ENCODE data around the gene ETFA. TPM values are rescaled to one million over a fixed set of nuclear protein-coding genes. Genes with fewer than 3 reads are reported as not detected.

Gene ETFA
- total RNA-seq, 4 donors from 2014 or later = 65.8 to 195 (median 159) TPM

DNA sequence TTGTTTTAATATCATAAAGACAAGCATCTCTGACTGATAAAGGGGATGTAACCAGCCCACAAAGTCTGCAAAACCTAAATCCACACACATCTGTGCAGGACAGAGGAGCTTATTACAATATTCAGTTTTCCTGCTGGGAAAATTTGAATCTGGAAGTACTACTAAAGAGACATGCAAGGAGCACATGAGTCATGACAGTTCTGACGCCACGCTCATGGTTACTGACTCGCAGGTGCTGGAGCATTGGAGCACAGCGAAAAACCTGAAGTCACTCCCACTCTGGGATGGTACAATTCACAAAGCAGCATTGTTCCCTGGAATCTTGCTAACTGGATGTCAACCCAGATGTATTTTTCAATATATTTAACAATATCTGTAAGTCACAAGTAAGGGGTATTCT lies 17.7 kb upstream of the ETFA start:
- Histone ChIP-seq H3K4me1 (no peaks in the 10 kb centered on the region), H3K27ac (no peak overlapping the region), H3K9me3 (no peaks in the 10 kb centered on the region), H3K27me3 (peaks cover 33% of the 10 kb centered on the region), H3K4me3 (no peak overlapping the region), H3K36me3 (no peaks in the 10 kb centered on the region)
- no peak for DNase-seq
- 82% methylated on average over 4 of the region's 4 CpGs; no CpG with 5 or more reads in 1 of the 2 donors for WGBS, 2 donors (ENCODE audit: low coverage in 1 of 2)
- in situ Hi-C loops (cut with MboI; ENCODE audit: low pct_ligation_motif_present in 1 of 4, low pct_unique_long_range_greater_than_20kb in 1 of 4, low sequenced_read_pairs in 3 of 4) = loop anchor here in 1 of 4 donors (25.0 kb wide), 1 partner anchor 142 kb away; no protein-coding TSS in a partner anchor
- TF ChIP-seq POLR2A (IDR thresholded peaks at IDR 0.05) (no peak), POLR2AphosphoS5 (IDR thresholded peaks at IDR 0.05) (no peak), EP300 (IDR thresholded peaks at IDR 0.05; ENCODE audit: low read depth) (no peak)
- TF ChIP-seq, protein P1, sequence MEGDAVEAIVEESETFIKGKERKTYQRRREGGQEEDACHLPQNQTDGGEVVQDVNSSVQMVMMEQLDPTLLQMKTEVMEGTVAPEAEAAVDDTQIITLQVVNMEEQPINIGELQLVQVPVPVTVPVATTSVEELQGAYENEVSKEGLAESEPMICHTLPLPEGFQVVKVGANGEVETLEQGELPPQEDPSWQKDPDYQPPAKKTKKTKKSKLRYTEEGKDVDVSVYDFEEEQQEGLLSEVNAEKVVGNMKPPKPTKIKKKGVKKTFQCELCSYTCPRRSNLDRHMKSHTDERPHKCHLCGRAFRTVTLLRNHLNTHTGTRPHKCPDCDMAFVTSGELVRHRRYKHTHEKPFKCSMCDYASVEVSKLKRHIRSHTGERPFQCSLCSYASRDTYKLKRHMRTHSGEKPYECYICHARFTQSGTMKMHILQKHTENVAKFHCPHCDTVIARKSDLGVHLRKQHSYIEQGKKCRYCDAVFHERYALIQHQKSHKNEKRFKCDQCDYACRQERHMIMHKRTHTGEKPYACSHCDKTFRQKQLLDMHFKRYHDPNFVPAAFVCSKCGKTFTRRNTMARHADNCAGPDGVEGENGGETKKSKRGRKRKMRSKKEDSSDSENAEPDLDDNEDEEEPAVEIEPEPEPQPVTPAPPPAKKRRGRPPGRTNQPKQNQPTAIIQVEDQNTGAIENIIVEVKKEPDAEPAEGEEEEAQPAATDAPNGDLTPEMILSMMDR (IDR thresholded peaks at IDR 0.05) = no peak
- intact Hi-C loops (cut with DNase I; ENCODE audit: low total_unique reads) = loop anchor here (5.0 kb wide), 1 partner anchor 178 kb away; no protein-coding TSS in a partner anchor

- Histone ChIP-seq H3K27ac (no peak overlapping the region), H3K4me3 (no peak overlapping the region), H3K4me1 (no peaks in the 10 kb centered on the region), H3K9me3 (no peaks in the 10 kb centered on the region), H3K36me3 (no peaks in the 10 kb centered on the region), H3K27me3 (peaks cover 33% of the 10 kb centered on the region)
- in situ Hi-C loops (cut with MboI; ENCODE audit: low pct_ligation_motif_present in 1 of 4, low pct_unique_long_range_greater_than_20kb in 1 of 4, low sequenced_read_pairs in 3 of 4) = loop anchor here in 1 of 4 donors (25.0 kb wide), 1 partner anchor 141 kb away; no protein-coding TSS in a partner anchor
- intact Hi-C loops (cut with DNase I; ENCODE audit: low total_unique reads) = loop anchor here (5.0 kb wide), 1 partner anchor 179 kb away; no protein-coding TSS in a partner anchor
- 86 to 90% methylated on average over 5 to 8 of the region's 8 CpGs for WGBS, 2 donors (ENCODE audit: low coverage in 1 of 2)
- no peak for DNase-seq
- TF ChIP-seq POLR2AphosphoS5 (IDR thresholded peaks at IDR 0.05) (no peak), EP300 (IDR thresholded peaks at IDR 0.05; ENCODE audit: low read depth) (no peak), POLR2A (IDR thresholded peaks at IDR 0.05) (no peak)
- TF ChIP-seq, protein P1 (IDR thresholded peaks at IDR 0.05) = no peak
Measured at GRCh38 chr15:76328106-76328696, 16.9 kb upstream of the ETFA start.

DNA sequence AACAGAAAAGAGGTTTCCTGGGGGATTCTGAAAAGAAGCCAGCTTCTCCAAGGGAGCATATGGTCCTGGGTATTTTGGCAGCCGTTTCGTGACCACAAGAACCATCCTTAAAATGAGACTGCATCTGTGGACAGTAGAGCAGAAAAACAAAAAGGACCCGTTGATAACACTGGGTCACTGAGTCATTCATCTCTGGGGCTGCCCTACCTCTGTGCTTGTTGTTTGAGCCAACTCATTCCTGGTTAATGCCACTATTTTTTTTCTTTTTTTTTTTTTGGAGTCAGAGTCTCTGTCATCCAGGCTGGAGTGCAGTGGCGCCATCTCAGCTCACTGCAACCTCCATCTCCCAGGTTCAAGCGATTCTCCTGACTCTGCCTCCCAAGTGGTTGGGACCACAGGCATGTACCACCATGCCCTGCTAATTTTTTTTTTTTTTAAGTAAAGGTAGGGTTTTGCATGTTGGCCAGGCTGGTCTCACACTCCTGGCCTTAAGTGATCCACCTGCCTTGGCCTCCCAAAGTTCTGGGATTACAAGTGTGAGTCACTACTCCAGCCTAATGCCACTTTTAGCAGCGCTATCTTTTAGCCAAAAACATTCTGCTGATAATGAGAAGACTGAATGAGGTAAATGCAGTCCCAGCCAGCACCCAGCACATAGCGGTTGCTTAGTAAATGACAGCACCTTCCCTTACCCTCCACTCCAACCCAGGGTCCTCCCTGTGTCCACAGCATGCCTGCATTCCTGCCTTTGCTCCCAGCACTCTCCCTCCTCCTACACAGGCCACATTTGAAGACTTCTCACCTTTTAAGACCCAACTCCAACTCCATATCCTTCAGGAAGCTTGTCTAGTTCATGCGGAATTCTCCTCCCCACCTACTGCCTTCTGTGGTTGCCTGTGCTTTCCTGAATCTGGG lies 16.2 kb upstream of the ETFA start:
- intact Hi-C loops (cut with DNase I; ENCODE audit: low total_unique reads) (loop anchor here (5.0 kb wide), 1 partner anchor 180 kb away; no protein-coding TSS in a partner anchor), in situ Hi-C loops (cut with MboI; ENCODE audit: low pct_ligation_motif_present in 1 of 4, low pct_unique_long_range_greater_than_20kb in 1 of 4, low sequenced_read_pairs in 3 of 4) (loop anchor here in 1 of 4 donors (25.0 kb wide), 1 partner anchor 140 kb away; no protein-coding TSS in a partner anchor)
- 71 to 79% methylated on average over 3 to 8 of the region's 8 CpGs for WGBS, 2 donors (ENCODE audit: low coverage in 1 of 2)
- H3K4me3 ChIP-seq = no peak overlapping the region
- H3K9me3 ChIP-seq = no peaks in the 10 kb centered on the region
- no peak for DNase-seq
- no peak overlapping the region for H3K27ac ChIP-seq
- TF ChIP-seq POLR2AphosphoS5 (IDR thresholded peaks at IDR 0.05) (no peak), EP300 (IDR thresholded peaks at IDR 0.05; ENCODE audit: low read depth) (no peak), POLR2A (IDR thresholded peaks at IDR 0.05) (no peak)
- TF ChIP-seq, protein P1 (IDR thresholded peaks at IDR 0.05) = no peak
- no peaks in the 10 kb centered on the region for H3K36me3 ChIP-seq
- no peaks in the 10 kb centered on the region for H3K4me1 ChIP-seq
- peaks cover 32% of the 10 kb centered on the region for H3K27me3 ChIP-seq

DNA sequence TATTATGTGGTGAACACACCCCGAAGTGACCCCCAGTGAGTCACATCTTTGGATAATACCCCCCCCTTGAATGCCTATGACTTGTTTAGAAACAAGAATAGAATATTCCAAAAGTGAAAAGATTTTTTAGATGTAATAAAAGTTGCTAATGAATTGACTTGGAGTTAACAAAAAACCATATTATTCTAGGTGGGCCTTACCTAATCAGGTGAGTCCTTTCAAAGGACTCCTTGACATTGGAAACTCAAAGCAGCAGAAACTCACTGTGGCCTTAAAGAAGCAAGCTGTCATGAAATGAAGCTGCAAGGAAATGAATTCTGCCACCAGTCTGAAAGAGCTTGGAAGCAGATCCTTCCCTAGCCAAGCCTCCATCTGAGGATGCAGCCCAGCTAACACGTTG lies 14.4 kb upstream of the ETFA start:
- TF ChIP-seq, protein P1 (IDR thresholded peaks at IDR 0.05) = no peak
- TF ChIP-seq EP300 (IDR thresholded peaks at IDR 0.05; ENCODE audit: low read depth) = no peak
- no peak for TF ChIP-seq POLR2A (IDR thresholded peaks at IDR 0.05)
- no peak for TF ChIP-seq POLR2AphosphoS5 (IDR thresholded peaks at IDR 0.05)
- 64 to 80% methylated on average over 1 to 2 of the region's 2 CpGs for WGBS, 2 donors (ENCODE audit: low coverage in 1 of 2)
- no peak overlapping the region for H3K27ac ChIP-seq
- in situ Hi-C loops (cut with MboI; ENCODE audit: low pct_ligation_motif_present in 1 of 4, low pct_unique_long_range_greater_than_20kb in 1 of 4, low sequenced_read_pairs in 3 of 4) = loop anchor here in 1 of 4 donors (25.0 kb wide), 1 partner anchor 138 kb away; no protein-coding TSS in a partner anchor
- no peak overlapping the region for H3K4me3 ChIP-seq
- no peak for DNase-seq
- intact Hi-C loops (cut with DNase I; ENCODE audit: low total_unique reads) = loop anchor here (5.0 kb wide), 1 partner anchor 182 kb away; no protein-coding TSS in a partner anchor
- H3K4me1 ChIP-seq = no peaks in the 10 kb centered on the region
- peaks cover 45% of the 10 kb centered on the region for H3K27me3 ChIP-seq
- H3K9me3 ChIP-seq = no peaks in the 10 kb centered on the region
- no peaks in the 10 kb centered on the region for H3K36me3 ChIP-seq
